ENCODE measurements around the gene DNAJC11.

DNAJC11 gene

GRCh38 chr1:6596886-6597776, 104.5 kb downstream of the DNAJC11 start:
- no peak for TF ChIP-seq OSR1 (CRISPR knock-in tag; IDR thresholded peaks at IDR 0.05)
- no peak for TF ChIP-seq RARB (CRISPR knock-in tag; IDR thresholded peaks at IDR 0.05)
- no peak for TF ChIP-seq ARNTL (CRISPR knock-in tag; IDR thresholded peaks at IDR 0.05; ENCODE audit: borderline replicate concordance, low read depth)
- no peak for TF ChIP-seq CSRNP3 (CRISPR knock-in tag; IDR thresholded peaks at IDR 0.05)
- no peak for TF ChIP-seq GLIS3 (CRISPR knock-in tag; IDR thresholded peaks at IDR 0.05)
- no peak for TF ChIP-seq ISL1 (CRISPR knock-in tag; IDR thresholded peaks at IDR 0.05)
- TF ChIP-seq POU6F1 (CRISPR knock-in tag; IDR thresholded peaks at IDR 0.05; ENCODE audit: borderline replicate concordance, low read depth) = no peak
- TF ChIP-seq TOX (CRISPR knock-in tag; IDR thresholded peaks at IDR 0.05; ENCODE audit: borderline replicate concordance) = no peak
- no peak for TF ChIP-seq ESRRG (CRISPR knock-in tag; IDR thresholded peaks at IDR 0.05)
- TF ChIP-seq PATZ1 (CRISPR knock-in tag; IDR thresholded peaks at IDR 0.05; ENCODE audit: borderline replicate concordance) = no peak
- ATAC-seq = no peak

GRCh38 chr1:6596351-6596750, 105.3 kb downstream of the DNAJC11 start:
- TF ChIP-seq RARB (CRISPR knock-in tag; IDR thresholded peaks at IDR 0.05) = no peak
- TF ChIP-seq TCF4 (CRISPR knock-in tag; IDR thresholded peaks at IDR 0.05; ENCODE audit: borderline replicate concordance) = no peak
- no peak for TF ChIP-seq ISL1 (CRISPR knock-in tag; IDR thresholded peaks at IDR 0.05)
- TF ChIP-seq BACH2 (CRISPR knock-in tag; IDR thresholded peaks at IDR 0.05; ENCODE audit: borderline replicate concordance) = no peak
- no peak for TF ChIP-seq ZFP3 (CRISPR knock-in tag; IDR thresholded peaks at IDR 0.05)
- no peak for TF ChIP-seq TOX (CRISPR knock-in tag; IDR thresholded peaks at IDR 0.05; ENCODE audit: borderline replicate concordance)
- TF ChIP-seq CSRNP3 (CRISPR knock-in tag; IDR thresholded peaks at IDR 0.05) = no peak
- no peak for TF ChIP-seq ZNF70 (CRISPR knock-in tag; IDR thresholded peaks at IDR 0.05)
- ATAC-seq = no peak

GRCh38 chr1:6594977-6595740, 106.5 kb downstream of the DNAJC11 start:
- no peak for TF ChIP-seq ESRRG (CRISPR knock-in tag; IDR thresholded peaks at IDR 0.05)
- no peak for TF ChIP-seq TCF4 (CRISPR knock-in tag; IDR thresholded peaks at IDR 0.05; ENCODE audit: borderline replicate concordance)
- TF ChIP-seq ZNF8 (CRISPR knock-in tag; IDR thresholded peaks at IDR 0.05) = no peak
- no peak for TF ChIP-seq ARNTL (CRISPR knock-in tag; IDR thresholded peaks at IDR 0.05; ENCODE audit: borderline replicate concordance, low read depth)
- no peak for TF ChIP-seq ZNF70 (CRISPR knock-in tag; IDR thresholded peaks at IDR 0.05)
- TF ChIP-seq TOX (CRISPR knock-in tag; IDR thresholded peaks at IDR 0.05; ENCODE audit: borderline replicate concordance) = no peak
- no peak for TF ChIP-seq OSR1 (CRISPR knock-in tag; IDR thresholded peaks at IDR 0.05)
- TF ChIP-seq ZFP3 (CRISPR knock-in tag; IDR thresholded peaks at IDR 0.05) = no peak
- no peak for TF ChIP-seq PPARA (CRISPR knock-in tag; IDR thresholded peaks at IDR 0.05; ENCODE audit: borderline replicate concordance)
- TF ChIP-seq PATZ1 (CRISPR knock-in tag; IDR thresholded peaks at IDR 0.05; ENCODE audit: borderline replicate concordance) = no peak
- no peak for TF ChIP-seq GLIS3 (CRISPR knock-in tag; IDR thresholded peaks at IDR 0.05)
- ATAC-seq = no peak
